GM21423 (cell line): ENCODE measurements around the gene RRAS.

Experiments used
- ATAC-seq: cut with Tn5 transposase; IDR thresholded peaks from one replicate; pipeline ENCODE4 v1.9.1; 2021; ENCODE audit warnings: mild to moderate bottlenecking, moderate library complexity; ENCODE audit not compliant: unreplicated experiment

The RRAS gene

DNA sequence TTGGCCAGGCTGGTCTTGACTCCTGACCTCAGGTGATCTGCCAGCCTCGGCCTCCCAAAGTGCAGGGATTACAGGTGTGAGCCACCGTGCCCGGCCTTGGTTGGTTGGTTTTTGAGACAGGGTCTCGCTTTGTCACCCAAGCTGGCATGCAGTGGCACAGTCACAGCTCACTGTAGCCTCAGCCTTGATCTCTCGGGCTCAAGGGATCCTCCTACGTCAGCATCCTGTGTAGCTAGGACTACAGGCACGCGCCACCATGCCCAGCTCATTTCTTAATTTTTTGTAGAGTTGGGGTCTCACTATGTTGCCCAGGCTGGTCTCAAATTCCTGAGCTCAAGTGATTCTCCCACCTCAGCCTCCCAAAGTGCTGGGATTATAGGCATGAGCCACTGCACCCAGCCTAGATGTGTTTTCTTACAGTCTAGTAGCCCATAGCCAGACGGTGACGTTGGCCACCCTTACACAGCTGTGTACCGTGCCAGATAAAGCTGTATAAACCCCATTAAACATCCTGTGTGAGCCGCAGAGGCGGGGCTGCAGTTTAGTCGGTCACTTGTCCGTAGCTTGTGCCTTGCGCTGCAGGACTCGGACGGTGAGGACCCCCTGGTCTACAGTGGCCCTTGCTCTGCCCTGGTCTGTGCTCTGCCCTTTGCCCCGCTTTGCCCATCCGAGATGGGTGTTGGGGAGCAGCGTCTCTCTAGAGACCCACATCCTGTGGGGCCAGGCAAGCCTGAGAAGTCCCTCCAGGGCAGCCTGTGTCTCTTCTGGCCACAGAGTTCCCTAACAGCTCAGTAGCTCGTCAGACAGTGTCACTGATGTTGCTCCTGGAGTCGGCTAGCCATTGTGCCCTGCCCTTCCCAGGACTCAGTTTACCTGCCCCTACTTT lies 15.9 kb upstream of the RRAS start:
- ATAC-seq: no peak

DNA sequence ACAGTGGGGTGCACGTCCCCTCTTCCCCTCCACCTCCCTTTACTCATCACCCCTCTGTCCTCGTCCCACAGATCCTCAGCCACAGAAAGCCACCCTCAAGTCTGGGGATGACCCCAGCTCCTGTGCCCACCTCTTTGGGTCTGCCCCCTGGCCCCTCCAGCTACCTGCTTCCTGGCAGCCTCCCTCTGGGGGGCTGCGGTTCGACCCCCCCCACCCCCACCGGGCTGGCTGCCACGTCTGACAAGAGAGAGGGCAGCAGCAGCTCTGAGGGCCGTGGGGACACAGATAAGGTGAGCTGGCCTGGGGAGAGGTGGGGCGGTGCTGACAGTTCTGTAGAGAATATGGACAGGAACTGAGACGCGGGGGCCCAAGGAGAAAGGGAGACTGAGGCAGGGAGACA lies 14.6 kb upstream of the RRAS start:
- ATAC-seq: no peak

DNA sequence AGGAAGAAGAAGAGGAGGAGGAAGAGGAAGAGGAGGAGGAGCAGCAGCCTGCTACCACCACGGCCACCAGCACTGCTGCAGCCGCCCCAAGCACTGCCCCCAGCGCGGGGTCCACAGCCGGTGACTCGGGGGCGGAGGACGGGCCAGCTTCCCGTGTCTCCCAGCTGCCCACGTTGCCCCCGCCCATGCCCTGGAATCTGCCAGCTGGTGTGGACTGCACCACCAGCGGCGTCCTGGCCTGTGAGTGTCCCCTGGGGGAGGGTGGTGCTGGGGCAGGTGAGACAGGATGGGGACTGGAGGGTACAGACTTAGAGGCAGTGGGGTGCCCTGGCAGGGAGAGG lies 13.5 kb upstream of the RRAS start:
- ATAC-seq: no peak

DNA sequence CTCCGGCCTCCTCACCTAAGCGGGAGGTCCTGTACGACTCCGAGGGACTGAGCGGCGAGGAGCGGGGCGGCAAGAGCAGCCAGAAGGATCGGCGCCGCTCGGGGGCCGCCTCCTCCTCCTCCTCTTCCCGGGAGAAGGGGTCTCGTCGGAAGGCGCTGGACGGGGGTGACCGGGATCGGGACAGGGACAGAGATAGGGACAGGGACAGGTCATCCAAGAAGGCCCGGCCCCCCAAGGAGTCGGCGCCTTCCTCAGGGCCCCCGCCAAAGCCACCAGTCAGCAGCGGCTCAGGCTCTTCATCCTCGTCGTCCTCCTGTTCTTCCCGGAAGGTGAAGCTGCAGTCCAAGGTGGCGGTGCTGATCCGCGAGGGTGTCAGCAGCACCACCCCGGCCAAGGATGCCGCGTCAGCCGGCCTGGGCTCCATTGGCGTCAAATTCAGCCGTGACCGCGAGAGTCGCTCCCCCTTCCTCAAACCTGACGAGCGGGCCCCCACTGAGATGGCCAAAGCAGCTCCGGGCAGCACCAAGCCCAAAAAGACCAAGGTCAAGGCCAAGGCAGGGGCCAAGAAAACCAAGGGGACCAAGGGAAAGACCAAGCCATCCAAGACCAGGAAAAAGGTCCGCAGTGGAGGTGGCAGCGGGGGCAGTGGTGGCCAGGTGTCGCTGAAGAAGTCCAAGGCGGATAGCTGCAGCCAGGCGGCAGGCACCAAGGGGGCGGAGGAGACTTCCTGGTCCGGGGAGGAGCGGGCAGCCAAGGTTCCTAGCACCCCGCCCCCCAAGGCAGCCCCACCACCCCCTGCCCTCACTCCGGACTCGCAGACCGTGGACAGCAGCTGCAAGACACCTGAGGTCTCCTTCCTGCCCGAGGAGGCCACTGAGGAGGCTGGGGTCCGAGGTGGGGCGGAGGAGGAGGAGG lies 12.9 kb upstream of the RRAS start:
- no peak for ATAC-seq

DNA sequence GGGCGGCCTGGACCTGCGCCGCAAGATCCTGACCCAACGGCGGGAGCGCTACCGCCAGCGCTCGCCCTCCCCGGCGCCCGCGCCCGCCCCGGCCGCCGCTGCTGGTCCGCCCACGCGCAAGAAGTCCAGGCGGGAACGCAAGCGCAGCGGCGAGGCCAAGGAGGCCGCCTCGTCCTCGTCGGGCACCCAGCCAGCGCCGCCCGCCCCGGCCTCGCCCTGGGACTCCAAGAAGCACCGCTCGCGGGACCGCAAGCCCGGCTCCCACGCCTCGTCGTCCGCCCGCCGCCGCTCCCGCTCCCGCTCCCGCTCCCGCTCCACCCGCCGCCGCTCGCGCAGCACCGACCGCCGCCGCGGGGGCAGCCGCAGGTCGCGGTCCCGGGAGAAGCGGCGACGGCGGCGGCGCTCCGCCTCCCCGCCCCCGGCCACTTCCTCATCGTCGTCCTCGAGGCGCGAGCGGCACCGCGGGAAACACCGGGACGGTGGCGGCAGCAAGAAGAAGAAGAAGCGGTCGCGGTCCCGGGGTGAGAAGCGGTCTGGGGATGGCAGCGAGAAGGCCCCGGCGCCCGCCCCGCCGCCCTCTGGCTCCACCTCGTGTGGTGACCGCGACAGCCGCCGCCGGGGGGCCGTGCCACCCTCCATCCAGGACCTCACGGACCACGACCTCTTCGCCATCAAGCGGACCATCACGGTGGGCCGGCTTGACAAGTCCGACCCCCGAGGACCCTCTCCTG lies 12.0 kb upstream of the RRAS start:
- ATAC-seq: no peak

DNA sequence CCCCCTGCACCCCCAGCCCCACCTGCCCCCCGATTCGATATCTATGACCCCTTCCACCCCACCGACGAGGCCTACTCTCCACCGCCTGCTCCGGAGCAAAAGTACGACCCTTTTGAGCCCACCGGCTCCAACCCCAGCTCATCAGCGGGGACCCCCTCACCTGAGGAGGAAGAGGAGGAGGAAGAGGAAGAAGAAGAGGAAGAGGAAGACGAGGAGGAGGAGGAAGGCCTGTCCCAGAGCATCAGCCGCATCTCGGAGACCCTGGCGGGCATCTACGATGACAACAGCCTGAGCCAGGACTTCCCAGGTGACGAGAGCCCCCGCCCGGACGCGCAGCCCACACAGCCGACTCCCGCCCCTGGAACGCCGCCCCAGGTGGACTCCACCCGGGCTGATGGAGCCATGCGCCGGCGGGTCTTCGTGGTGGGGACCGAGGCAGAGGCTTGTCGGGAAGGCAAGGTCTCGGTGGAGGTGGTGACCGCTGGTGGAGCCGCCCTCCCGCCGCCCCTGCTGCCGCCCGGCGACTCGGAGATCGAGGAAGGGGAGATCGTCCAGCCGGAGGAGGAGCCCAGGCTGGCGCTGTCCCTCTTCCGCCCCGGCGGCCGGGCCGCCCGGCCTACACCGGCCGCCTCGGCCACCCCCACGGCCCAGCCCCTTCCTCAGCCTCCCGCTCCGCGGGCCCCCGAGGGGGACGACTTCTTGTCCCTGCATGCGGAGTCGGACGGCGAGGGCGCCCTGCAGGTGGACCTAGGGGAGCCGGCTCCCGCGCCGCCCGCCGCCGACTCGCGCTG lies 11.3 kb upstream of the RRAS start:
- ATAC-seq: no peak

DNA sequence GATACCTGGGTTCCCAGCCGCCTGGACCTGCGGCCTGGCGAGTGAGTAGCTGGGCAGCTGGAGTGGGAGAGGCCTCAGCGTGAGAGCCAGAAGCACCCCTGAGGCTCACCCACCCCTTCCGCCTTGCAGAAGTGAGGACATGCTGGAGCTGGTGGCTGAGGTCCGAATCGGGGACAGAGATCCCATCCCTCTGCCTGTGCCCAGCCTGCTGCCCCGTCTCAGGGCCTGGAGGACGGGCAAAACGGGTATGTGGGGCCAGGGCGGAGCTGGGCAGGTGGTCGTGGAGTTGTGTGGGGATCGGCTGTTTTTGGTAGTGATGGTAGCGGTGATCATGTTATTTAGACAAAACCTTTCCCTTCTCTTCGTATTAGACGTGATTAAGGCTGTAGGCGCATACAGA lies 6.6 kb upstream of the RRAS start:
- ATAC-seq: no peak

DNA sequence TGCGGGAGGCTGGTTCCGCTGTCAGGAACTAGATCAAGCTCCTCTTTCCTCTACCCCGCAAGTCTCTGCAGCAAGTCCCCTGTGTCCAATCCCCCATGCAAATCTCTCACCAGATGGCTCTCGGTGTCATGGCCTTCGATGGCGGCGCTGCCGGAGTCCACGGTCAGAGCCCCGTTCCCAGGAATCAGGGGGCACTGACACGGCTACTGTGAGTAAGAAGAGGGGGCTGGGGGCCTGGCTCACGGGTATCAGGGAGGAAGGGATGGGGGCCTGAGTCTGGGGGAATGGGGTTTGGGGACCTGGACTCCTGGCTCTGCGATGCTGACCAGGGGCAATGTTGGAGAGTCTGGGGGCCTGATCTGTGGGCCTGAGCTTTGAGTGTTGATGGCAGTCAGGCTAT lies 6.1 kb upstream of the RRAS start:
- no peak for ATAC-seq

DNA sequence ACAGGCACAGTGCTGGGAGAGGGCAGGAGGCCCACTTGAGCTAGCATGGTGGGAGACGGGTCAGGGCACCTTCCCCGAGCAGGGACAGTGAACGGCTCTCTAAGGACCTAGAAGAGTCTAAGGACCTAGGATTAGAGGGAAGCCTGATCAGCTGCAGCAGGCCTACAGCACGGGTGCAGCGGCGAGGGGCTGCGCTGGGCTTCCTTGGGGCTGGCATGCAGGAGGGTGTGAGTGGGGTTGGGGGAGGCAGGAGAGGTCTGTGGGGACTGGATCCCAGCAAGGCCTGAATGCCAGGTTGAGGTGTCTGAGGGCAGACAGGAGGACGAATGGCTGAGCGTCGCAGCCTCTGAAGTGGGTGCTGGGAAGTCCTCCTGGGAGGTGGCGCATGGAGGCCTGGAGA lies 5.6 kb upstream of the RRAS start:
- no peak for ATAC-seq

DNA sequence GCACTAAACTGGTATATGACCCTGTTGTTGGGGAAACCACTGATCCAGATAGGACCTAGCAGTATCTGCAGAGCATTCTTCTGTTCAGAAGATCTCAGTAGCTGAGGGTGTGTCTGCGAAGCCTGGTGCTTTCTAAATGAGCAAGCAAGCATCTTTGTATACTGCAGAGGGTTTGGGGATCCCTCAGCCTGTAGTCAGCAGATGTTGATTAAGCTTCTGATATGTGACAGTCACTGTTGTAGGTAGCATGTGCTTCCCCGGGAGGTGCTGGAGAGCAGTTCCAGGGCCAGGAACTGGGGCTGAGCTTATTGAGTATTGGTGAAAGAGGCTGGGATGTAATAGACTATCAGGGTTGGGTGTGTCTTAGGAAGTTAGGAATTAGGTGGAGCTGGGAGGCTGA lies 3.5 kb upstream of the RRAS start:
- ATAC-seq: no peak

DNA sequence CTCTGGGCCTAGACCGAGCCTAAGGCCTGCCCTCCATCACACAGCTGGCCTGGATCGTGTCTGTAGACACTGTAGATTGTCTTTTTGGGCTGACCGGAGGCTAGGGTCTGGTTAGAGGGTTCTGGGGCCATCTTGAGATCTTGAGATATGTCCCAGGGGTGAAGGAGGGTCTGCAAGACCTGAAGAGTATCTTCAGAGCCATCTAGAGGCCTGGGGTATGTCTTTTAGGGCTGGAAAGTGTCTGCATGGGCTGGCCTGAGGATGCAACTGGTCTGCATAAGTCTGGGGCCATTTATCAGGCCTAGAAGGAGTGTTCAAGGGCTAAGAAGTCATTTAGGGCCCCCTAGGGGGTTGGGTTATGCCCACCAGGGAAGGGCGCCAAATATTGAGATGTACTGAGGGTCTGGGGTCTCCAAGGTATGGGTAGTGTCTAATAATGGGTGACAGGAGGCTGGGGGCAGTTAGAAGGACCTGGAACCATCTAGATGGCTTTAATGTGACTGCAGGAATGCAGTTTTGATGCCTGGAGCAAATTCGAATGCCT lies 2.6 kb upstream of the RRAS start:
- ATAC-seq: no peak

DNA sequence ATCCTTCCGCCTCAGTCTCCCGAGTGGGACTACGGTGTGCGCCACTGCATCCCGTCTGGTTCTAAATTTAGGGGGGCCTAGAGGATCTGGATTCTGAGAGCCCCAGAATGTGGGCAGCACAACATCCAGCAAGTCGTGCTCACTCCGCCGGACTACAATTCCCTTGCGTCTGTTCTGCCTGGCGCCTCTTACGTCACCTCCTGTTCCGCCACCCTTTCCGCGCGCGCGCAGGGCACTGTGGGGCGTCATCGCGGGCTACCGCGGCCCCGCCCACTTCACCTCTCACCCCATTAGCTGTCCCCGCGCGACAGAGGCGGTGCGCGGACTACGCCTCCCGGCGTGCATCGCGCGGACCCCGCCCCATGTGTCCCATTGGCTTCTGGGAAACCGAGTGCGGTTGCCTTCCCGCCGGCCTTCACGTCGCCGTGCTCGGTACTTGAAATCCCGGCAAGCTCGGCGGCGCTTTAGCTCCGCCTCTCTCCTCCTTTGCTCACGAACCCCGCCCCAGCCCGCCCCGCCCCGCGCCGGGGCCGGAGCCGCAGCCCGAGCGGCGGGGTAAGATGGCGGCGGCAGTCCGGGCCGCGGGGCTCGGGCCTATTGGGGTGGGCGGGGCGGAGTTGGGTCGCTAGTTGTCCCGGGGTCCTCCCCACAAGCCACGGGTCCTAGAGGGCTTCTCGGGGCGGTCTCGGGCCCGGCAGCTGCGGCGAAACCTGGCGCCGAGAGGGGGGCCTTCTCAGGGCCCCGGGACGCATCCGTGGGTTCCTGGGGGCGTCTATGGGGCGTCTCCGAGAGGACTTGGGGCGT lies 1.9 kb upstream of the RRAS start, which contains the start of gene SCAF1:
TSS of gene SCAF1 (plus strand) at position 522 of the 804 bp plus-strand sequence. CDS start 2,818 bp downstream, outside the sequence.
- ATAC-seq: peak; percentile 60

DNA sequence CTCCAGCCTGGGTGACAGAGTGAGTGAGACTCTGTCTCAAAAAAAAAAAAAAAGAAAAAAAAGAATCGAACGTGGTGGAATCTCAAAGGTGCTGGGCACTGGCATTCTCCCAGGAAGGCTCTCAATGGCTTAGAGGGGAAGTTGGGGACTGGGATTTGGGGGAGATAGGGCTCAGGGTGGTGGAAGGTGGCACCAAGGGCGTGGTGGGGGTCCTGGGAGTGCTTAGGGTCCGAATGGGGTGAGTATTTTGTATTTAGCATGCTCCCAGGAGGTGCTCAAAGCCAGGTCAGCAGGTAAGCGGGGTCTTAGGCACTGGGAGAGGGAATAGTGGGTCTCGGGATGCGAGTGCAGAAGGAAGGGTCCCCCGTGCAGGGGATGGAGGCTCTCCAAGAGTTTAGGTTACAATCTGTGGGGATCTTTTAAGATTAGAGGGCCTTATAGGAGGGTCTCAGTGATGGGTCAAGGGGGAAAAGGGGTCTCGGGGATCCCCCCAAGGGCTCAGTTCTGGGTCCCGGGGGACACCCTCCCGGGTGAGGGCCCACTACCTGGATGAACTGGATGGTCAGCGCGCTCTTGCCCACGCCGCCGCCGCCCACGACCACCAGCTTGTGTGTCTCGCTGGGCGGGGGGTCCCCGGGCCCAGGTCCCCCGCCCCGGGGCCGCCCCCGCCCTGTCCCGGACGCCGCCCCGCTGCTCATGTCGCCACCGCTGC lies 386 bp downstream of the RRAS start:
- ATAC-seq: no peak

DNA sequence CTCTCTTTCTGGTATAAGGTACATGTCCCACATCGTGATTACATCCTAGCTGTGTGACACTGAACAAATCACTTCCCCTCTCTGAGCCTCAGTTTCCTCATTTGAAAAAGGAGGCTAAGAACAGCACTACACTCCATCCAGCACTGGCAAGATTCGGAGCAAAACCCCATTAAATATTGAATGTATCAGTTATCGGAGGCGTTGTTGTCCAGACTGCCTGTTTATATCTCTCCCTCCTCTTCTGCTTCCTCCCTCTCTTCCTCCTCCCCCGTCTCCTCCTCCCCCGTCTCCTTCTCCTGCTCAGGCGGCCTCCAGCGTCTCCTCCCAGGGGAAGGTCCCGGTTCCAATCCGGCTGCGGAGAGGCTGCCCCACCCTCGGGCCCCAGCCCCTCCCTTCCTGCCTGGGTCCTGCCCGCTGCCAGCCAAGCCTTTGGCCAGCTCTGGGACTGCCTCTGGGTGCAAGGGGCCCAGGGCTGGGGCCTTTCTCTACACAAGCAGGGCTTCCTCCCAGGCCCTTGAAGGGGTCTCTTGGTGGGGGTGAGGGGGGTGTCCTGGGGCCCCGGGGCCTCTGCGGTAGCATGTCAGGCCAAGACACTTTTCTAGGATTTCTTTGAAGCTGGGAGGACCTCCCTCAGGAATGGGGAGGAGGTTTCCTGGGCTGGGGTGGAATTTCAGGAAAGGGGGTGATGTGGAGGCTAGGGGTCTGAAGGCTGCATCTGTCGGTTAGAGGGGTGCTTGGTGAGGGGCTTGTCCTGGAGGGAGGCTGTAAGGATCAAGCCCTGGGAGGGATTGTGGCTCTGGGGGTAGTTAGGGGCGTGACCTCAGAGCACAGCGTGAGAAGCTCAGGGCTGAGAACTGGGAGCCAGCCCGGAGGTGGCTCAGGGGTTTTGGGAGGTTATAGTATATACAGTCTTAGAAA lies 1.9 kb downstream of the RRAS start:
- ATAC-seq: no peak

DNA sequence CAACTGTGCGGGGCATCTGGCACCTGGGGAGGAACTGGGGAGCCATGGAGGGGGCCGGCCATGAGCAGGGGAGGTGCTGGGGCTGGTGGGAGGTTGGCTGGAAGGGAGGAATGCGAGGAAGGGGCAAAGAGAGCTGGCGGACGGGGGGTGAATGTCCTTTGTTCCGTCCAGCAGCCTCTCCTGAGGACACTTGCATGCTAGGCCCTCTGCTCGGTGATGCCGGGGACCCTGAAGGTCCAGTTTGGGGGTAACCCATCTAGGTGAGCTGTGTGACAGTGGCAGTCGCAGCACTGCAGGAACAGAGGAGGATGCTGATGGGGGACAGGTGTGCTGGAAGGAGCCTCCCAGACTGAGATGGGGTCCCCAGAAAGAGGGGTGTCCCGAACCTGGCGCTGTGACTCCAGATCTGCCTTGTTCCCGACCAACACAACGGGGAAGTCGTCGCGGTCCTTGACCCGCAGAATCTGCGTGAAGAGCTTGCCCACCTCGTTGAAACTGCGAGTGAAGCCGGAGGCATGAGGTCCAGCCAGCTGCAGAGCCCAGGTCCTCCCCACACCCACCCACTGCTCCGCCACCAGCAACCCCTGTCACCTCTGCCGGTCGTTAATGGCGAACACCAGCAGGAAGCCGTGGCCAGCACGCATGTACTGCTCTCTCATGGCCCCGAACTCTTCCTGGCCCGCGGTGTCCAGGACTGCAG lies 3.6 kb downstream of the RRAS start:
- no peak for ATAC-seq

DNA sequence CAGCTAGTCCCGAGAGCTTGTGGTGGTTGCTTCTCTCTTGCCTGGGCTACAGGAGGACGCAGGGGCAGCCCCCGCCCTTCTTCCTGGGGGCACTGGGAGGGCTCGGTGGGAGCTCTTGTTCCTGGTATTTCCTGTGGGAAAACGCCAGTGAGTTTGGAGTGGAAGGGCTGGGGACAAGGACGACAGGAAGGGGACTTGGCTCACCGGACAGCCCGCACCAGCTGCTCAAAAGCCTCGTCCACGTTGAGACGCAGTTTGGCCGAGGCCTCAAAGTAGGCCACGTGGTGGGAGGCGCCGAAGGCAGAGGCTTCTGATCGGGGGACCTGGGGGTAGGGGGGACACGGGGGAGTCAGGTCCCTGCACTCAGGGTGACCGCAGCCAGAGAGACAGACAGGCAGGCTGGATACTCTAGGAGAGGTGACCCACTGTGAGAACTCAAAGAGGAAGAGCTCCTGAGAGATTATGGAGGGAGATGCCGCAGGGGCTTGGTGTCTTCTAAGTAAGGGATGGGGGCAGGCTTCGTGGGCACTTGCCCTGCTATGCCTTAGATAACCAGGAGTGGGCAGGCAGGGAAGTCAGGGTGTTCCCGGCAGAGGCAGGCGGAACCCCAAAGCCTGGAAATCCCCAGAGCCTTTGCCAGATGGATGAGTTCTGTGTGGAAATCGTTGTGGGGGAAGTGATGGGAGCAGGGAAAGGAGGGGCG lies 4.3 kb downstream of the RRAS start:
- ATAC-seq: no peak
